Stimulated activated CD4-positive, alpha-beta T cell treated with anti-CD3 and anti-CD28 coated beads, TNF-alpha, amount 100 ng/mL, for 1 hour (primary cell): ENCODE data around the gene DHX16.

Experiments used
- DNase-seq, 3 donors: peaks; one replicate each; pipeline ENCODE4 v3.0.0-alpha.2; 2020; ENCODE audit warnings: low read depth in 3 of 3, low spot score in 1 of 3

The DHX16 gene

DNA sequence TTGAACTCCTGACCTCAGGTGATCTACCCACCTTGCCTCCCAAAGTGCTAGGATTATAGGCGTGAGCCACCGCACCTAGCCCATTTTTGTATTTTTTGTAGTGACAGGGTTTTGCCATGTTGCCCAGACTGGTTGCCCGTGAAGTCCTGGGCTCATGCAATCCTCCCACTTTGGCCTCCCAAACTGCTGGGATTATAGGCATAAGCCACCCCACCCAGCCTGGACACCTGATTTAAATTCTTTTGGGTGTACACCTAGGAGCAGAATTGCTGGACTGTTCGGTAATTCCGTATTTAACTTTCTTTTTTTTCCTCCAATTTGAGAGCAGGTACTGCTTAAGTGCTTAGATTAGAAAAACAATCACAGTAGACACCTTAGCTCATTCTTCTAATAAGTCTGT is 23.6 kb upstream of the DHX16 start:
- no peak for DNase-seq

DNA sequence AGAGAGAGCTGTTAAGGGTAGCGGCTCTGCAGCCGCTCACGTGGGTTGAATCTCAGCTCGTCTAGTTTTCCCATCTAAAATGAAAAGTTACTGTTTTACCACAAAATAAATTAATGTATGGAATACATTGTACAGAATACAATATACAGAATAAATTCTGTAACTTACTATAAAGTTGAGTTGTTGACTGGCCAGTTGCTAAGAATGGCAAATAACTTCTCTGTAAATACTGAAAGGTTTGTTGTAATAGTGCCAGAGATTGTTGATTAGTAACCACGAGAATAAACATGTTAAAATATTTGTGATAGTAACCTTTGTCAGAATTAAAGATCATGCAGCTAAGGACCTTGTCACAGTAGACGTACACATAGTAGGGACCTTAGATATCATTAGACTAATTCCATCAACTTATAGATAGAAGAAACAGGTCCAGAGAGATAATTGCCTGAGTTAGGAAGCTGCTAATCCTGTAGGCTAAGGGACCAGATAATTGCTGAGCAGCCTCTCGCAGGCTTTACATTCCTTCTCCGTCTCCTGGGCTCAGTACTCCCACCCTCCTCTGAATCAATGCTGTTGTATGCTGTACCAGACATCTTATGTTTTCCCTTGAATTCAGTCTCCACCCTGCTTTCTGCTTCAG is 18.5 kb upstream of the DHX16 start:
- DNase-seq: no peak

DNA sequence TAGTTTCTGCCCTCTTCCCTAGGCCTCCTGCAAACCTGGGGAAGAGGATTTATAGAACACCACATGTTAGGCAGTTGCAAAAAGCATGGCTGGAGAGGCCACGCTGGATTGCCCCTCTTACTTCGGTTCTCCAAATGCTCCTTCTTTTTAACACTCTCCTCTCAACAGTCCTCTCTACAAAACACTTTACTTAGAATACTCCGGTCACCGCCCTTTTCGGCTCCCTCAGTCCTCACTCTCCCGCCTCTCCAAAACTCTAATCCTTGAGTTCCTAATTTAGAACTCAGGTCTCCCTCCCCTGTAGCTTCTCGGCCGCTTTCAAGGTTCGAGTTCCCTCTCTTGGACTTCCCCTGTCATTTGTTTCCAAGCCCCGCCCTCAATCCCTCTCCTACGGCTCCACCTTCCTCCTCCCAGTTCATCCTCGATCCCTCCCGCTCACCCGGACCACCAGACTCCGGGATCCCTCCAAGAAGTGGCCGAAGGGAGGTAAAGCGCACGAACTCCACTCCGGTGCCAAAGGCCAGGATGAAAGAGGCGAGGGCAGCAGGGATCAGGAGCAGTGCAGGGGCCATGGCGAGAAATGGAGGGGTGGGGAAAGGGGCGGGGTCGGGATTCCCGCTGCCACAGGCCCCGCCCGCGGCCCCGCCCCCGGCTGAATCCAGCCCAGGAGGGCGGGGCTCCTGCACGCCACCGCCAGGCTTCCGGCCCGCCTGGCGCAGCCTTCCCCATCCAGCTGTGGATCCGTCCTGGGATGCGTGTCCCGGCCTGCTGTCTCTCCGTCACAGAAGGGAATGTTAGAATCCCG is 17.8 kb upstream of the DHX16 start, which contains the start of gene NRM:
Gene NRM, minus strand, starts transcription at position 582 of the 805 bp plus-strand sequence. Its CDS starts 10 bp downstream, at position 572.
- DNase-seq: peak; percentile 30 to 74 (median 31)

DNA sequence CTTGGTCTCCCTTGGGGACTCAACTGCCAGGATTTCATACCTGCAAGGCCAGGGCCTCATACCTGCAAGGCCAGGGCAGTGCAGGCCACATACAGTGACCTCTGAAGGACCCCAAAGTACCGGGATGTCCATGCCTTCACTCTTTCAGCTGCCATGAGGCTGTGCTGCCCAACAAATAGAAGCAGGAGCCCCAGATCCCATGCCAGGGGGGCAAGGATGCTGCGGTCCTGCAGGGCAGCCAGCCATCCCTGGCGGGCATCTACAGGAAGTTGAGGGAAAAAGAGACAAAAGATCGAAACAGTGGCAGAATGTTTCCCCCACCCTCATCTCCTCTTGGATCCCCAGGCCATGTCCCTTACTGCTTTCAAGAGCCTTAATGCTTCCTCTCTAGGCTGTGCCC is 17.2 kb upstream of the DHX16 start:
- no peak for DNase-seq

DNA sequence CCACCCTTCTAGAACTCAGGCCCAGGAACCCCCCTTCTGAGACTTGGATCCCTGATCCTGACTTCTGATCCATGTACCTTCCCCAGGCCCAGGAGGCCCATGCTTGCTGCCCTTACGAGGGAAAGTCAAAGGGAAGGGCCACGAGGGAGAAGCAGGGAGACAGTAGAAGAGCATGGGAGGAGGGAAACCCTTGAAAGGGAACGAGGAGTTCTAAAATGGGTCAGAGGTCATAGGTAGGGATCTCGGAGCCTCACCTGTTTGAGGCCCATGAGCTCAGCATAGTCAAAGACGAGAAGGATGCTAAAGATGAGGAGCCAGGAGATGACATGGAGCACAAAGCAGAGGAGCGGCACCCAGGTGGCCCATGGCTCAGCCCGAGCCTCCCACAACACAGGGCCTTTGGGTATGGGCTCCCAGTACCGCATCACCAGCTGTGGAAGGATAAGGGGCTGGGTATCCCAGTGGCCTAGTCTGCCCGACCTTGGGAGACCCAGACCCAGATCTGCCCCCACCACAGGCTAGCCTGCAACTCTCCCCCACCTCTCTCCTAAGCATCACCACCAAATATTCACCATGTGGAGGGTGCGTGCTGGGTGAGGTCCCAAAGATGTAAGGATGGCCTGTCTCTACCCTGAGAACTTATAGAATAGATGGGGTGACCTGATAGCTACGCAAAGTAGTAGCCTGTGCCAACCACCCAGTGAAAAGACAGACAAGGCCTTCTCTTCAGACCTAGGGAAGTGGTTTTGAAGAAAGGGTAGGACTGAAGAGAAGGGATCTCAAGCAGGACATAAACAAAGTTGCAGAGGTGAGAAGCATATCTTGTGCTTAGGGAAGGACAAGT is 16.4 kb upstream of the DHX16 start:
- no peak for DNase-seq

DNA sequence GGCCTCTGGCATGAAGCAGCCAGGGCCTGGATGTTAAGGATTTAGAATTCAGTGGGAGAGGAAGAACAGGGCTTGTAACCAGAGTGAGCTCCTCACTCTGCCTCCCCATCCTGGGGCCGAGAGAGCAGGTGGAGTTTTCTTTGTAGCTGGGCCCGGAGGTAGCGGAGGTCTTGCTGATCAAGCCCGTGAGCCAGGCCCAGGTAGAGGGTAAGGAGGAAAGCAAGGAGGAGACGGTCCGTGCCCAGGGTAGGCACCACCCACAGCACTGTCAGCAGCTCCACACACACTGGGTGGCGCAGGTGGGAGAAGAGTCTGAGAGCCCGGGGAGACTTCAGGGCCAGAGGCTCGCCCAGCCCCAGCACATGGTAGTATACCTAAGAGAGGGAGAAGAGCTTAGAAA is 15.8 kb upstream of the DHX16 start:
- no peak for DNase-seq

DNA sequence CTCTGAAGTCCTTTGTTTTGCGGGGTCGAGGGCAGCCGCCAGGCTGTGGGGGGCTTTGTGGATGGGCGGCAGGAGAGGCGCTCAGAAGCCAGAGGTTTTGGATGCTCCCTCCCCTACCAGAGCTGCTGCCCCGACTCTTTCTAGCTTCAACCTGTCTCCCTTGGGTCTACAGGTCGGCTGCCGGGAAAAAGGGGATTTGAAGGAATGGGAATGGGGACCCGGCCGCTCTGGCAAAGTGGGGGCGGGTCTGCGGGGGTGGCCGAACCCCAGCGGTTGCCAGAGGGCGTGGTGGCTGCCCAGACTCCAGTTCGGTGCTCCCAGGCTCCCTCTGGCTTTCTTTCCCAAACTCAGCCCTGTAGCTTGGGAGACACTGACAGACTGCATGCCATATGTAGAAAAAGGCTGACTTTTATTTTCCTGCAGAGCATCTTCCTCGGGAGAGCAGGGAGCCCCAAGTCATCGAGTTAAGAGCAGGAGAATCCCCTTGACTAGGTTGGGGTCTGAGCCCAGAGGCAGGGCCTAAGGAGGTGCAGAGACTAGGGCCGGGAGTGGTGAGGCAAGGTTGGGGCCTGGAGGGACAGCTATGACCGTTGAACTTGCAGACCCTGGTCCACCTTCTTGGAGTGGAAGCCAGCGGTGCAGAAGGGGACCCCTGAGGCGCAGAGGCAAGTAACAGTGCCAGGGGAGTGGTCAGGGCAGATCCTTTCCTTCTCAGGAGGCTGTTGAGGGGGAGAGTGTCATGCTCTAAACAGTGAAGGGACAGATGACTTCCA is 15.0 kb upstream of the DHX16 start:
- no peak for DNase-seq

DNA sequence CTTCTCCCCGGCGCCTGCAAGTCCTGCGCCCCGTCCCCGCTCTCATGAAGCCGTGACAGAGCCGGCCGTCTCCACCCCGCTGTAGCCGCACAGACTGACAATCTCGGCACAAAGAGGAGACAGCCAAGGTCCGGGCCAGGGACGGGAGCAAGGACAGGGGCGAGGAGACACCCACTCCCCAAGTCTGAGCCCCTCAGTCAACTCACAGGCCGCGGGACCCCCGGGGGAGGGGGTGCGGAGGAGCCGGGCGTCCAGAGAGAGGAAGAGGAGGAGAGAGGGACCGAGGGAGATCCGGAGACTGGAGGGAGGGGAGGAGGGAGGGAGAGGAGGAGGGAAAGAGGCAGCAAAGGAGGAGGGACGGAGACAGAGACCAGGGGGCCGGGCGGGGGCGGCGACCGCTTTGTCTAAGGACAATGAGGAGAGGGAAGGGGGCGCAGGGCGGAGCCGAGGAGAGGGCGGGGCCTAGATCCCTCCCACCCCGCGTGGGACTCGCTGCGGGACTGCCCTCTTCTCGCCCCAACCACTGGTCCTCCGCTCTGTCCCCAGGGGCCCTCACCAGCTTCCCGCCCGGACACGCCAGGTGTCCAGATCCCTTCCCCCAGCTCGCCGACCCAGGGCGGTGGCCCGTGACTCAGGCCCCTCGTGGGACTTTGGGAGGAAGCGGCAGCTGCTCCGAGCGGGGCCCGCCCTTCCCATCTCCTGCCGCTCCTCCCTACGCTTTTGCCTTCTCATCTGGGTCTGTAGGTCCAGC is 14.3 kb upstream of the DHX16 start:
- DNase-seq: peak; percentile 28 to 70 (median 32)

DNA sequence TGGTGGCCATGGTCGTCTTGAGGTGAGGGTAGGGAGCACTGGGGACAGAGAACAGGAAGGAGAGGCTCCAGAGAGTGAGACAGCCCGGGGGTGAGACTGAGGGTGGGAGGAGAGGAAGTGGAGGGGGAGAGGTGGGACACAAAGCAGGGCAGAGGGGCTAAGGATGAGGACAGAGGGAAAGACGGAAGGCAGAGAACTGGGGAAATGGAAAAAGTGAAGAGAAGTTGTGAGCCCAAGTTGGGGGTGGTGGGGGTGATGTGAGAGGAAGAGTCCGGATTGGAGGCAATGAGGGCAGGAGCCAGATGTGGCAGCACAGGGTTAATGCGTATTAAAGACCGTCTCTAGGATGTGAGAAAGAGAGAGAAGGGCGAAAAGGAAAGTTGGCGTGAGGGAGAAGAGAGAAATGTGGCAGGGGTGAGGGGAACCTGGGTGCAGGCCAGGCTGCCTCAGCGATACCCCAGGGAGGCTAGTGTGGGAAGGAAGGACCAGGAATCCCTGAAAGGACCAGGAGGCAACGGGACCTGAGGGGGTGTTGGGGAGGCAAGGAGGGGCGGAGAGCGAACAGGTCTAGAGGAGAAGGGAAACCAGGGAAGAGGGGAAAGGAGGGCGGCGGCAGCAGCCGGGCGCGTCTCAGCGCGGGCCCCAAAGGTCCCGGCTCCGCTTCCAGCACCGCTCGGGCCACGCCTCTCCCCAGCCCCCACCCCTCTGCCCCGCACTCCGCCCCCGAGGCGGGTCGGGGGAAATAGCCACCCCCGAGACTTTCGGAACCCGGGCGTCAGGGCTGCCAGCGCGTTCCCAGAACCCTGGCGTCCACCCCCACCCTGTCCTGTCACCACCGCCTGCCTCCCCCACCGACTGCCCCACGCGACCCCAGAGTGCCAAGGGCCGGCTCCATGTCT is 13.5 kb upstream of the DHX16 start, which contains the start of gene PPP1R18:
Gene PPP1R18, minus strand, starts transcription at position 637 of the 899 bp plus-strand sequence. Its CDS starts 627 bp downstream, at position 10.
- DNase-seq: peak; percentile 56 to 85 (median 60)

DNA sequence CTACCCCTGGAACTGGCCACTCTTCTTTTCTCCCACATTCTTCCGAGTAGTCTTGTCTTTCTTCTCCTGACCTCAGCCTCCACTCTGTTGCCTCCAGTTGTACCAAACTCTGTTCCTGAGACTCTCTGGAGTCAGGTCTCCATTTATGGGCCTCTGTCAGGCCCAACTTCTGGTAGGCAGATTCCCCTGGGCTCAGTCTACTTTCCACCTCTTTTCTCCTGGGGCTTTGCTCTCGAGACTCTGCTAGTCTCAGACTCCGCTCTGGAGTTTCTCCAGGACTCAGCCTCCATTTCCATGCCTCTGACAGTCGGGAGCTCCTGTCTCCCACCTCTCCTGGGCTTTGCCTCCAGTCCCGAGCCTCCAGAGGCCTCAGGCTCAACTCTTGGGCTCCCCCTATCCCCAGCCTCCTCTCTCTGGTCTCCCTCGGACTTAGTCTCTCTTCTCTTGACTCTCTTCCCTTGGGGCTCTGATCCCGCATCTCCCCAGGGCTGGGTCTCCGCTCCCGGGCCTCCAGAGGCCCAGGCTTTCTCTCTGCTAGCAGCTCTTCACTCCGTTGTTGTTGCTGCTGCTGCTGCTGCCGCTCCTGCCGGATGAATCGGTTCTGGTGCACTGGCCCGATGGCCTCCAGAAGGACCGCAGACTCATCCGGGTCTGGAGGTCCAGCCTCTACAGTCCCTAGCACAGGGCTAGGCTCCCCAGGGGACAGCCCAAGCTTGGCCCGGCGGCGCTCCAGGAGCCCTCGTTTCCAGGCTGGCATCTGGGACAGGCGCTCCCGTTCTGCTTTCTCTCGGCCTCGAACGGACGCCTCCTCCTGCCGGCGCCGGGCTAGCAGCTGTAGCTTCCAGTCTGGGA is 12.6 kb upstream of the DHX16 start:
- no peak for DNase-seq

DNA sequence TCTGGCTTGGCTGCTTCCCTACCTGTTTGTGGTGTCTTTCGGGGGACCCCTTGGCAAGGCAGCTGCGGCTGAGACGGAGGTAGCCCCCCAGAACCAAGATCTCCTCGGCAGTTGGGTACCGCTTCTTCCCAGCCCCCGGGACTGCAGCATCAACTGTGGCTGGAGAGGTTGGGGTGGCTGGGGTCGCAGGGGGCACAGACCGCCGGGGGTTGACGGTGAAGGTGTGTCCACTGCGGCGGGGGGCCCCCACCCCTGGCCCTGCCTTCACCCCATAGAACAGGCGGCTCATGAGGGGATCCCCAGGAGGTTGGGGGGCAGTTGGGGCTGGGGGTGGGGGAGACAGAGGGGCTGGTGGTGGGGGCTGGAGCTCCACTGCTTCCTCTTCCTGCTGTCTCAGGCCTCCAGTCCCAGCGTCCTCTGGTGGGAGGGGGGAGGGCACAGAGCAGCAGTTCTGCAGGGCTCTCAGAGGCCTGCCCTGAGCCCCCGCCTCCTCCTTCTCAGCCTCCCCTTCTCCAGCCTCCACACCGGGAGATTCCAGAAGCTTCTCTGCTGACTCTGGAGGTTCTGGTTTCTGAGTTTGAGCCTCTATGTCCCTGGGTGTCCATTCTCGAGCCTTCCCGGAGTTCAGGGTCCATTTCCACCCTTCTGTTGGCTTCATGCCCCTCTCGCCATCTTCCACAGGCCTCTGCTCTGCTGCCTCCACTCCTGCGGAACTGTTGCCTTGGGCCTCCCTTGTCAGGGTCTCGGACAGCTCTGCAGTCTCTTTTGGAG is 11.8 kb upstream of the DHX16 start:
- DNase-seq: peak in 2 of 3 donors; percentile 34 to 42

DNA sequence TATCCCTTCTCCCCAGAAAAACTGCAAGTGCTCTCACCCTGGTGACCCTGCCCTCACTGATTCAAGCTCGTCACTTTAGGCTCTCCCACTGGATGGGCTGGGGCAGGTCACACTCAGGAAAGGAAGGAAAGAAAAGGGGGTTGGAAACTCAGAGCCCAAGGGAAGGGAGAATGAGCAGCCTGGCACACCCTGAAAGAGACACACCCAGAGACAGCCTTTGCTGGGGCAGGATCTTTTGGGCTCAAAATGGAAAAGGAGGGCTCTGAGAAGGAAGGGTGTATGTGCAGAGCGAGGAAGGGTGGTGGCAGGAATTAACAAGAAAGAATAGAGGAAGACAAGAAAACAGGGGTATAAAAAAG is 11.2 kb upstream of the DHX16 start:
- no peak for DNase-seq

DNA sequence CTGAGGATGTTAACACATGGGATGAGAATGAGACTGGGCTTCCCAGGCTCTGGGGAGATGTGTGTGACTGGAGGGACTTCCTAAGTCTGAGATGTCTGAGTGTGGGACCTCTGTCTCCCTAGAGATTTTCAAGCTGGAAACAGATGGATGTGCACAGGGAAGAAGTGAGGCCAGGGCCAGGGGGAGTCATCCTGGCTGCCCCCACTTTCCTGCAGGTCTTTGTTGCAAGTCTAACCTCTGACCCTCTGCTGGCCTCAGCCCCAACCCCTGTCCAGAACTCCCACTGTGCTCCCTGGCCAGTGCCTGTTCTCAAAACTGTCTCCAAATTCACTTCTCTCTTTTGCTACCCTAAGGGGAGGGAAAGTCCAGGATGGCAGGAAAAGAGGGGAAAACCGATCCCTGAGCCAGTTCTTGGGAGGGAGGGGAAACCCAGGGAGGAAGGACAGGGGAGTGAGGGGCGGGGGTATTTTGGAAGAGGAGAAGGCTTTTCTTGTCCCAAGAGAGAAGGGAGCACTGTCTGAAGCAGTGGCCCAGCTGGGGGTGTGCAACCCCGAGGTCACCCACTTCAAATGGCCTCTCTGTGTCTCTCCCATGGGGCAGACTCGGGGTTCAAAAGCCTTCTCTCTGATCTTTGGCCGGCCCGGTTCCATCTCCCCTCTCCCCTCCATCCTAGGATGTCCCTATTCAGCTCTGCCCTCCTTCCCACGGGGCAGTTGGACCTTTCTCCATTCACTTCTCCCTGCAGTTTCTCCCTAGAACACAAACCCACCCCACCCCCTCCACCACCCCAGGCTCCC is 10.6 kb upstream of the DHX16 start:
- no peak for DNase-seq

DNA sequence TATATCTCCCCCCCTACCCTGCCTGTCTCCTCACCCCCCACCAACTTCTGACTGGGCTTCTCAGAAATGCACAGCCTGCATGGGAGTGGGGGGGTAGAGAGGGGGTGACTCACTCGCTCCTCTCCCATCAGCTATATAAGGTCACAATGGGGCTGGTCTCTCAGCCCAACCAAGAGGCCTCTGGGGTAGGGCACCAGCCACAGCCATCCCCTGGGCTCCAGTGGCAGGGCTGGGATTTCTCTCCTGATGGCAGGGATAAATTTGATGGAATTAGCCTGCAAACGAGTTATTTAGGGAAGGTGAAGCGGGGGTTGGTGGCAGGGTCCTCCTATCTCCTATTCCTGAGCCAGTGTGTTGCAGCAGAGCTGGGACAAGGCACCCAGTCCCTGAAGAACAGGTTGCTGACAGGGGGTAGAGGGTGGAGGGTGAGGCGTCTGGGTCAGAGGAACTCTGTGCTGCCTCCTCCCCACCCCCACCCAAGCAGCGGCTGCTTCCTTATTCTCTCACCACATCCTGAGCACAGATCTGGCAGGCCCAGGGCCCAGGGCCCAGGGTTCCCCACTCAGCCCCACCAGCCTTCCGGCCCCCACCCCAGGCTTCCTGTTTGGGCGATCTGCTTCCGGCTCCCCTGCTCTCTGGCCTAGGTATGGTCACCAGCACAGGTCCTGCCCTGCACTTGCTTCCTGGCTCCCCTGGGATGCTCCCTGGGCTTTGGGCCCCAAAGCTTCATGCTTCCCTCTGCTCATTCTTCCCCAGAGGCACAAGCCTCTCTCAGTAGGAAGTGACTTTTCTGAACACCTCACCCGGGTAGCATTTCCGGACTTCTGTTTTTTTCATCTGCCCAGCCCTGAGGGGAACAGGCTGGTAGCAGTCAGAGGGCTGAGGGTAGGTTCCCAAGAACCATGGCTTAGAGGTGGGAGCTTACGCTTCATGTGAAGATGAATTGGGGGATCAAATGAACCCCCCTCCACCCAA is 9.6 kb upstream of the DHX16 start:
- DNase-seq: peak; percentile 68 to 69 (median 68)

DNA sequence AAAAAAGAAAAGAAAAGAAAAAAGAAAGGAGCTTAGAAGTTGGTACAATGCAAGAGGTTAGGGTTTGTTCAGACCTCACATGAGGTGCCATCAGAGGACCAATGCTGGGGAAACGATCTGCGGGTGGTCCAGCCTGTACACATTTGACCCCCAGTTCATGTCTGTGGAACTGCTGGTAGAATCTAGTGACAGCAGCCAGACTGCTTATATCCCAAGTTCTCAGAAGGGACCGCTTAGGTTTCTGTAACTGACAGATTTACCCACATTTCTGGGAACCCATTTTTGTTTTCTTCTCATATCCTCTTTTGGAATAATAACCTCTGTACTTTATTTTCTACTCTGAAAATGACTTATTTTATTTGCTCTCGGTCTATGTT is 8.9 kb upstream of the DHX16 start:
- no peak for DNase-seq
